ENCODE measurements around the gene LNP1. TPM values are rescaled to one million over a fixed set of nuclear protein-coding genes. Genes with fewer than 3 reads are reported as not detected.

Gene LNP1
- total and polyA plus RNA-seq, 4 donors: 1.1 to 4.7 (median 1.5) TPM

DNA sequence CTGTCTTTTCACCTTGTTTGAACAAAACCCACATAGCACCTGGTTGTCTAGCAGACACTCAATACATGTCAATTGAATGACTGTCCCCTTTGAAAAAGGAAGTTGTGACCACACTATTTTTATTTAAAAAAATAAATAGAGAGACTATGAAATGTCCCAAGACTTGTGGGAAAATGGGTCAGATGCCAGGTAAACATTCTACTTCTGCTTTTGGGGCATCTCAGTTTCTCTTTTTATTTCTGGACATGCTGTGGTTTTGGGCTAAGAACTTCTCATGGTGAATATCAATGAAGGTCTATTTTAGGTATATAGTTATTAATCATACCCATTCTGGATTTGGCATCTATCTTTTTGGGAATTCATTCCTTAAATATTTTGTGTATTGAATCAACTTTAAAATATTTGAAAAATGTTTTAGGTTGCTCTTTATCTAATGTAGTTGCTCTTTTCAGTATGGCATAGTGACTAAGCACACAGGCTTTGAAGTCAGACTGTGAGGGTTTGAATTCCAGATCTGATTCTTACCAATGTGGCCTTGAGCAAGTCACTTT is 95.4 kb downstream of the LNP1 start:
- H3K4me1 ChIP-seq (ENCODE audit: control insufficient read depth in 4 of 4, insufficient read depth in 4 of 4, low read length in 3 of 4): peaks cover 2 to 18% (median 4%) of the 10 kb centered on the region in 4 donors
- H3K9me3 ChIP-seq (ENCODE audit: control insufficient read depth in 4 of 4, low read length in 3 of 4): no peaks in the 10 kb centered on the region
- H3K36me3 ChIP-seq (ENCODE audit: control insufficient read depth in 4 of 4, insufficient read depth in 3 of 4, low read depth in 1 of 4, low read length in 3 of 4): no peaks in the 10 kb centered on the region
- no peak overlapping the region for H3K9ac ChIP-seq (ENCODE audit: low read depth in 1 of 2, low read length in 2 of 2)
- peak overlapping the region in 1 of 2 donors; percentile 40 for H3K27ac ChIP-seq (ENCODE audit: low read depth in 1 of 2, low read length in 2 of 2)
- no peak overlapping the region for H3K4me3 ChIP-seq (ENCODE audit: low read depth in 1 of 3, low read length in 3 of 3)
- DNase-seq (ENCODE audit: low spot score): no peak
- no peak for TF ChIP-seq FOXA1 (IDR thresholded peaks at IDR 0.05)
- TF ChIP-seq EGR1 (IDR thresholded peaks at IDR 0.05; ENCODE audit: low read depth in 2 of 2): no peak
- TF ChIP-seq, protein P1, sequence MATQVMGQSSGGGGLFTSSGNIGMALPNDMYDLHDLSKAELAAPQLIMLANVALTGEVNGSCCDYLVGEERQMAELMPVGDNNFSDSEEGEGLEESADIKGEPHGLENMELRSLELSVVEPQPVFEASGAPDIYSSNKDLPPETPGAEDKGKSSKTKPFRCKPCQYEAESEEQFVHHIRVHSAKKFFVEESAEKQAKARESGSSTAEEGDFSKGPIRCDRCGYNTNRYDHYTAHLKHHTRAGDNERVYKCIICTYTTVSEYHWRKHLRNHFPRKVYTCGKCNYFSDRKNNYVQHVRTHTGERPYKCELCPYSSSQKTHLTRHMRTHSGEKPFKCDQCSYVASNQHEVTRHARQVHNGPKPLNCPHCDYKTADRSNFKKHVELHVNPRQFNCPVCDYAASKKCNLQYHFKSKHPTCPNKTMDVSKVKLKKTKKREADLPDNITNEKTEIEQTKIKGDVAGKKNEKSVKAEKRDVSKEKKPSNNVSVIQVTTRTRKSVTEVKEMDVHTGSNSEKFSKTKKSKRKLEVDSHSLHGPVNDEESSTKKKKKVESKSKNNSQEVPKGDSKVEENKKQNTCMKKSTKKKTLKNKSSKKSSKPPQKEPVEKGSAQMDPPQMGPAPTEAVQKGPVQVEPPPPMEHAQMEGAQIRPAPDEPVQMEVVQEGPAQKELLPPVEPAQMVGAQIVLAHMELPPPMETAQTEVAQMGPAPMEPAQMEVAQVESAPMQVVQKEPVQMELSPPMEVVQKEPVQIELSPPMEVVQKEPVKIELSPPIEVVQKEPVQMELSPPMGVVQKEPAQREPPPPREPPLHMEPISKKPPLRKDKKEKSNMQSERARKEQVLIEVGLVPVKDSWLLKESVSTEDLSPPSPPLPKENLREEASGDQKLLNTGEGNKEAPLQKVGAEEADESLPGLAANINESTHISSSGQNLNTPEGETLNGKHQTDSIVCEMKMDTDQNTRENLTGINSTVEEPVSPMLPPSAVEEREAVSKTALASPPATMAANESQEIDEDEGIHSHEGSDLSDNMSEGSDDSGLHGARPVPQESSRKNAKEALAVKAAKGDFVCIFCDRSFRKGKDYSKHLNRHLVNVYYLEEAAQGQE (IDR thresholded peaks at IDR 0.05): no peak
- no peaks in the 10 kb centered on the region for H3K27me3 ChIP-seq (ENCODE audit: control insufficient read depth in 4 of 4, insufficient read depth in 4 of 4, low read length in 3 of 4)

DNA sequence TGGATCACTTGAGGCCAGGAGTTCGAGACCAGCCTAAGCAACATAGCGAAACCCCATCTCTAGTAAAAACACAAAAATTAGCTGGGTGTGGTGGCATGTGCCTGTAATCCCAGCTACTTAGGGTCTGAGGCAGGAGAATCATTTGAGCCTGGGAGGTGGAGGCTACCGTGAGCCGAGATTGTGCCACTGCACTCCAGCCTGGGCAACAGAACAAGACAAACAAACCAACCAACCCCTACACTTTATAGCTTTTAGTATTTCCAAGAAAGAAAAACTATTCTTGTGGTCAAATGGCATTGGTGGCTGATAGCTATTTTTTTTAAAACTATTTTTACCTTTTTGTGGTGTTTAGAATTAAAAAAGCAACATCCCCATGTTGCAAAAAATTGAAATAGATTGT is 98.3 kb downstream of the LNP1 start:
- 68% methylated on average over 4 of the region's 4 CpGs for whole genome bisulfite sequencing
- no peaks in the 10 kb centered on the region for H3K9me3 ChIP-seq (ENCODE audit: control insufficient read depth in 4 of 4, low read length in 3 of 4)
- H3K27me3 ChIP-seq (ENCODE audit: control insufficient read depth in 4 of 4, insufficient read depth in 4 of 4, low read length in 3 of 4): no peaks in the 10 kb centered on the region
- TF ChIP-seq FOXA1 (IDR thresholded peaks at IDR 0.05) (no peak), FOXA2 (IDR thresholded peaks at IDR 0.05) (no peak), RXRA (IDR thresholded peaks at IDR 0.05) (no peak), YY1 (IDR thresholded peaks at IDR 0.05) (no peak), TAF1 (conservative IDR thresholded peaks at IDR 0.05) (no peak), NR2F2 (IDR thresholded peaks at IDR 0.05) (no peak), SP1 (IDR thresholded peaks at IDR 0.05) (no peak), HNF4G (IDR thresholded peaks at IDR 0.05) (no peak), HNF4A (conservative IDR thresholded peaks at IDR 0.05) (no peak)
- TF ChIP-seq, protein P2, sequence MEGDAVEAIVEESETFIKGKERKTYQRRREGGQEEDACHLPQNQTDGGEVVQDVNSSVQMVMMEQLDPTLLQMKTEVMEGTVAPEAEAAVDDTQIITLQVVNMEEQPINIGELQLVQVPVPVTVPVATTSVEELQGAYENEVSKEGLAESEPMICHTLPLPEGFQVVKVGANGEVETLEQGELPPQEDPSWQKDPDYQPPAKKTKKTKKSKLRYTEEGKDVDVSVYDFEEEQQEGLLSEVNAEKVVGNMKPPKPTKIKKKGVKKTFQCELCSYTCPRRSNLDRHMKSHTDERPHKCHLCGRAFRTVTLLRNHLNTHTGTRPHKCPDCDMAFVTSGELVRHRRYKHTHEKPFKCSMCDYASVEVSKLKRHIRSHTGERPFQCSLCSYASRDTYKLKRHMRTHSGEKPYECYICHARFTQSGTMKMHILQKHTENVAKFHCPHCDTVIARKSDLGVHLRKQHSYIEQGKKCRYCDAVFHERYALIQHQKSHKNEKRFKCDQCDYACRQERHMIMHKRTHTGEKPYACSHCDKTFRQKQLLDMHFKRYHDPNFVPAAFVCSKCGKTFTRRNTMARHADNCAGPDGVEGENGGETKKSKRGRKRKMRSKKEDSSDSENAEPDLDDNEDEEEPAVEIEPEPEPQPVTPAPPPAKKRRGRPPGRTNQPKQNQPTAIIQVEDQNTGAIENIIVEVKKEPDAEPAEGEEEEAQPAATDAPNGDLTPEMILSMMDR (IDR thresholded peaks at IDR 0.05; ENCODE audit: low read depth, low read length, missing input control): no peak
- TF ChIP-seq, protein P3, sequence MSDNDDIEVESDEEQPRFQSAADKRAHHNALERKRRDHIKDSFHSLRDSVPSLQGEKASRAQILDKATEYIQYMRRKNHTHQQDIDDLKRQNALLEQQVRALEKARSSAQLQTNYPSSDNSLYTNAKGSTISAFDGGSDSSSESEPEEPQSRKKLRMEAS (IDR thresholded peaks at IDR 0.05): no peak
- TF ChIP-seq, protein P4, sequence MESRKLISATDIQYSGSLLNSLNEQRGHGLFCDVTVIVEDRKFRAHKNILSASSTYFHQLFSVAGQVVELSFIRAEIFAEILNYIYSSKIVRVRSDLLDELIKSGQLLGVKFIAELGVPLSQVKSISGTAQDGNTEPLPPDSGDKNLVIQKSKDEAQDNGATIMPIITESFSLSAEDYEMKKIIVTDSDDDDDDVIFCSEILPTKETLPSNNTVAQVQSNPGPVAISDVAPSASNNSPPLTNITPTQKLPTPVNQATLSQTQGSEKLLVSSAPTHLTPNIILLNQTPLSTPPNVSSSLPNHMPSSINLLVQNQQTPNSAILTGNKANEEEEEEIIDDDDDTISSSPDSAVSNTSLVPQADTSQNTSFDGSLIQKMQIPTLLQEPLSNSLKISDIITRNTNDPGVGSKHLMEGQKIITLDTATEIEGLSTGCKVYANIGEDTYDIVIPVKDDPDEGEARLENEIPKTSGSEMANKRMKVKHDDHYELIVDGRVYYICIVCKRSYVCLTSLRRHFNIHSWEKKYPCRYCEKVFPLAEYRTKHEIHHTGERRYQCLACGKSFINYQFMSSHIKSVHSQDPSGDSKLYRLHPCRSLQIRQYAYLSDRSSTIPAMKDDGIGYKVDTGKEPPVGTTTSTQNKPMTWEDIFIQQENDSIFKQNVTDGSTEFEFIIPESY (IDR thresholded peaks at IDR 0.05): no peak
- H3K9ac ChIP-seq (ENCODE audit: low read depth in 1 of 2, low read length in 2 of 2): no peak overlapping the region
- H3K27ac ChIP-seq (ENCODE audit: low read depth in 1 of 2, low read length in 2 of 2): no peak overlapping the region
- DNase-seq (ENCODE audit: low spot score): no peak
- H3K4me3 ChIP-seq (ENCODE audit: low read depth in 1 of 3, low read length in 3 of 3): no peak overlapping the region
- H3K36me3 ChIP-seq (ENCODE audit: control insufficient read depth in 4 of 4, insufficient read depth in 3 of 4, low read depth in 1 of 4, low read length in 3 of 4): no peaks in the 10 kb centered on the region
- peaks cover under 1 to 14% (median 4%) of the 10 kb centered on the region in 4 donors for H3K4me1 ChIP-seq (ENCODE audit: control insufficient read depth in 4 of 4, insufficient read depth in 4 of 4, low read length in 3 of 4)
